Nephron progenitor cell (in vitro differentiated cells): ENCODE results near the gene KNDC1.

ENCODE experiments used
- DNase-seq: peaks from one replicate; pipeline ENCODE4 v3.0.0; 2021
- H3K27ac Mint-ChIP-seq: 2 replicates; pipeline ENCODE4 v1.8.0; 2021; ENCODE audit warnings: mild to moderate bottlenecking, moderate library complexity, mixed read lengths
- H3K27me3 Mint-ChIP-seq: 2 replicates; pipeline ENCODE4 v1.8.0; 2021; ENCODE audit warnings: mild to moderate bottlenecking, low read depth, mixed read lengths; ENCODE audit not compliant: poor library complexity
- H3K36me3 Mint-ChIP-seq: 2 replicates; pipeline ENCODE4 v1.8.0; 2021; ENCODE audit warnings: low read depth, mixed read lengths
- H3K4me1 Mint-ChIP-seq: 2 replicates; pipeline ENCODE4 v1.8.0; 2021; ENCODE audit warnings: mixed read lengths
- H3K4me3 Mint-ChIP-seq: 2 replicates; pipeline ENCODE4 v1.8.0; 2021; ENCODE audit warnings: mild to moderate bottlenecking, moderate library complexity, mixed read lengths
- H3K9me3 Mint-ChIP-seq: 2 replicates; pipeline ENCODE4 v1.8.0; 2021; ENCODE audit warnings: mild to moderate bottlenecking, moderate library complexity, mixed read lengths
- TF ChIP-seq, protein P1 (sequence below): fragments of 200-600 bp; sonication (generic); IDR thresholded peaks from 2 replicates; pipeline ENCODE4 v1.5.0; 2021; ENCODE audit warnings: antibody characterized with exemption

KNDC1 gene

DNA sequence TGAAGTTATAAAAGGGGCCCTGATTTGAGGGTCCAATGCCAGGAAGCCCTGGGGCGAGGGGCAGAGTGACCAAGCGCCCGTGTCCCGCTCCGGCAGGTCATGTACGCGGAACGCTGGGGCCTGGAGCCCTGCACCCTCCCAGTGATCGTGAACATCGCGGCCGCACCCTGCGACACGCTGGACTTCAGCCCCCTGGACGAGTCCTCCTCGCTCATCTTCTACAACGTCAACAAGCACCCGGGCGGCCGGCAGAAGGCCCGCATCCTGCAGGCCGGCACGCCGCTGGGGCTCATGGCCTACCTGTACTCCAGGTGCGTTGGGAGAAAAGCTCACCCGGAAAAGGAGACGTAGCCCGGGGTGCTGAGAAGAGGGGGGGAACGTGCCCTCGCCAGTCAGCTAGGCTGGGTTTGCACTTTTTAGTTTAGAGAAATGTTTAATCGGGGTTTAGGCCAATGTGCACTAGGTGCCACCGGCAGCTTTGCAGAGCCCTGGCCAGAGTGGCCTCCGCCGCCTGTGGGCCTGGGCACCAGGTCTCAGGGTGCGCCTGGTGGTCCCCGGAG is 47.1 kb downstream of the KNDC1 start:
- no peaks in the 10 kb centered on the region for H3K9me3 Mint-ChIP-seq
- no peaks in the 10 kb centered on the region for H3K36me3 Mint-ChIP-seq
- no peak for DNase-seq
- TF ChIP-seq, protein P1, sequence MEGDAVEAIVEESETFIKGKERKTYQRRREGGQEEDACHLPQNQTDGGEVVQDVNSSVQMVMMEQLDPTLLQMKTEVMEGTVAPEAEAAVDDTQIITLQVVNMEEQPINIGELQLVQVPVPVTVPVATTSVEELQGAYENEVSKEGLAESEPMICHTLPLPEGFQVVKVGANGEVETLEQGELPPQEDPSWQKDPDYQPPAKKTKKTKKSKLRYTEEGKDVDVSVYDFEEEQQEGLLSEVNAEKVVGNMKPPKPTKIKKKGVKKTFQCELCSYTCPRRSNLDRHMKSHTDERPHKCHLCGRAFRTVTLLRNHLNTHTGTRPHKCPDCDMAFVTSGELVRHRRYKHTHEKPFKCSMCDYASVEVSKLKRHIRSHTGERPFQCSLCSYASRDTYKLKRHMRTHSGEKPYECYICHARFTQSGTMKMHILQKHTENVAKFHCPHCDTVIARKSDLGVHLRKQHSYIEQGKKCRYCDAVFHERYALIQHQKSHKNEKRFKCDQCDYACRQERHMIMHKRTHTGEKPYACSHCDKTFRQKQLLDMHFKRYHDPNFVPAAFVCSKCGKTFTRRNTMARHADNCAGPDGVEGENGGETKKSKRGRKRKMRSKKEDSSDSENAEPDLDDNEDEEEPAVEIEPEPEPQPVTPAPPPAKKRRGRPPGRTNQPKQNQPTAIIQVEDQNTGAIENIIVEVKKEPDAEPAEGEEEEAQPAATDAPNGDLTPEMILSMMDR: no peak
- H3K4me1 Mint-ChIP-seq: peaks cover 29% of the 10 kb centered on the region
- no peak overlapping the region for H3K27ac Mint-ChIP-seq
- H3K4me3 Mint-ChIP-seq: no peak overlapping the region
- no peaks in the 10 kb centered on the region for H3K27me3 Mint-ChIP-seq

DNA sequence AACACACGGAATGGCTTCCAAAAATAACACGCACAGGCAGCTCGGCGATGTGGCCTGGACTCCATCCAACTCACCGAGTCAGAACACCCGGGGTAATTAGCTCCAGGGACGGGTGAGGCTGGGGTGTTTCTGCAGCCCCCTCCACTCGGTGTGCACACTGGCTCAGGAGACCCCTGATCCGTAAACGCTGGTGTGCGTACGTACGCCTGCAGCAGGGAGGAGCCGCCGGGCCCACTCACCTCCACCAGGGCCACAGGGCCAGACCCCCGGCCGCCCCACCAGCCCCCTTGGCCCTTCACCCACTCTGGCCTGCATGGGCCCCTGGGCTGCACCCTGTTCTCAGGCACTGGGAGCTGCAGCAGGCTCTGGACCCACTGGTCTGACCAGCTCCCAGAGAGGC is 47.6 kb downstream of the KNDC1 start:
- H3K4me3 Mint-ChIP-seq: no peak overlapping the region

DNA sequence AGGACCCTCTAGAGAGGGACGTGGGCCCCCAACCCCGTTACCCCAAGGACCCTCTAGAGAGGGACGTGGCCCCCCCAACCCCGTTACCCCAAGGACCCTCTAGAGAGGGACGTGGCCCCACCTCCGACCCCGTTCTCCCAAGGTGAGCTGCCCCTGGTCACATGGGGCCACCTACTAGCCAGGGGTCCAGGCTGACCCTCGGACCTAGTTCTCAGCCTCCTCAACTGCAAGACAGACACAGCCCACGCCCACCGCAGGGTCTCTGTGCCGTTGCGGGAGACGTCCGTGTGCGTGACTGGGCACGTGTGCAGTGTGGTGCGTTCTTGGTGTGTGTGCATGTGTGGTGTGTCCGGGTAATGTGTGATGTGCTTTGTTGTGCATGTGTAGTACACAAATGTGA is 48.4 kb downstream of the KNDC1 start:
- H3K36me3 Mint-ChIP-seq: no peaks in the 10 kb centered on the region
- H3K4me3 Mint-ChIP-seq: no peak overlapping the region
- H3K27me3 Mint-ChIP-seq: no peaks in the 10 kb centered on the region
- peaks cover 28% of the 10 kb centered on the region for H3K4me1 Mint-ChIP-seq
- no peaks in the 10 kb centered on the region for H3K9me3 Mint-ChIP-seq
- H3K27ac Mint-ChIP-seq: no peak overlapping the region
- no peak for DNase-seq
- TF ChIP-seq, protein P1: no peak

More for the DNA sequence above, 47.6 kb downstream of the KNDC1 start:
- Mint-ChIP-seq H3K27ac (no peak overlapping the region), H3K27me3 (no peaks in the 10 kb centered on the region), H3K4me1 (peaks cover 30% of the 10 kb centered on the region), H3K36me3 (no peaks in the 10 kb centered on the region), H3K9me3 (no peaks in the 10 kb centered on the region)
- no peak for DNase-seq
- TF ChIP-seq, protein P1: no peak

DNA sequence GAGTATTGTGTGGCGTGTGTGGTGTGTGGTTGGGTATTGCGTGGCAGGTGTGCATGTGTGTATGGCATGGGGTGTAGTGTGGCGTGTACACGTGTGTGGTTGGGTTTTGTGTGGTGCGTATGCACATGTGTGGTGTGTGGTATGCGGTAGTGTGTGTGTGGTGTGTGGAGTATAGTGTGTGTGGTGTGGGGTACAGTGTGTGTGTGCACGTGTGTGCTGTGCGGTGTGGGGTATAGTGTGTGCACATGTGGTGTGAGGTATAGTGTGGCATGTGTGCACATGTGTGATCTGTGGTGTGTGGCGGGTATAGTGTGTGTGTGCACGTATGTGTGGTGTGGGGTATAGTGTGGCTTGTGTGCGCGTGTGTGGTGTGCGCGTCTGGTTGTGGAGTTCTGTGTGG is 49.1 kb downstream of the KNDC1 start:
- Mint-ChIP-seq H3K27ac (no peak overlapping the region), H3K27me3 (no peaks in the 10 kb centered on the region), H3K9me3 (no peaks in the 10 kb centered on the region), H3K4me1 (peaks cover 21% of the 10 kb centered on the region), H3K36me3 (no peaks in the 10 kb centered on the region), H3K4me3 (no peak overlapping the region)
- TF ChIP-seq, protein P1: no peak
- no peak for DNase-seq

DNA sequence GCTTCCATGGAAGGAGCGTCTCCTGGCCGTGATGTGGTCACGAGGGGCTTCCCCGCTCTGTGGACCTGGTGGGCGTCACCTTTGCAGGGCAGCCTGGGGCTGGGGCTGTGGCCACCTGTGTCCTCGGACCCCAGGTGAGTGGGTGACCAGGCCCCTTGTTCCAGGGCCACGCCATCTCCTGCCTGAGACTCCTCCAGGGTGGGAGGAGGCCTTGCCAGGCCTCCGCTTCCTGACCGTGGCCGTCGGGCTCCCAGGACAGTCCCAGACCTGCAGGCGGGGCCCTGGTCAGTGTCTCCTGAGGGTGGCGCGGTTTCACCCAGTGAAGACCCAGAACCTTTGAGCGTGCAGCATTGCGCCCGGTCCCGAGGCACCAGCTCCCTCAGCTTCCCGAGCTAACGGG is 49.6 kb downstream of the KNDC1 start:
- Mint-ChIP-seq H3K4me1 (peaks cover 18% of the 10 kb centered on the region), H3K36me3 (no peaks in the 10 kb centered on the region), H3K27me3 (no peaks in the 10 kb centered on the region), H3K4me3 (no peak overlapping the region), H3K9me3 (no peaks in the 10 kb centered on the region), H3K27ac (no peak overlapping the region)
- TF ChIP-seq, protein P1: no peak
- DNase-seq: no peak

DNA sequence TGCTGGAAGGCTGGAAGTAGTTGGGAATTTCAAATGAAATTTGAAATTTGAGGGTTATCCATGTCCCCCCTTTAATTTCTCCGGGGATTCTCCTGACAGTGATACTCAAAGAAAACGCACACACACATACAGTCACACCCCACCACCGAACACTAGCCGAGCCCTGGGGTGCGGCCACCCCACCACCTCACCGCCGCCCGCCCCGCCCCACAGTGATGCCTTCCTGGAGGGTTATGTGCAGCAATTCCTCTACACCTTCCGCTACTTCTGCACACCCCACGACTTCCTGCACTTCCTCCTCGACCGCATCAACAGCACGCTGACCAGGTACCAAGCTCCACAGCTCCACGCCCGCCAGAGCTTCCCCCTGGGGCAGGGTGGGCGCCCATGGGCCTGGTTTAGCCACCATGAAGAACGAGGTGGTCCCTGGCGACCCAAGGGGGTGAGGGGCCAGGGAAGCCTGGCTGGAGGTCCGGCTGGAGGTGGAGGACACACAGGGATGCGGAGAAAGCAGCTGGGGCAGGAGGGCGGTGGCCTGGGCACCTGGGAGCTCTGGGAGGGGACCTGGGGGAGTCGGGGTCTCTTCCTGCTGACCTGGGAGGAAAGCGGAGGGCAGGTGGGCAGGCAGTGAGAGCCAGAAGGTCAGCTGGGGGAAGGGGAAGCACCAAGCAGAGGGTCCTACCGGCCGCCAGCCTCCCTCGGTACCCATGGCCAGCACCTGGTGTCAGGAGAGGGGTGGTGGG is 50.5 kb downstream of the KNDC1 start:
- TF ChIP-seq, protein P1: no peak
- no peak overlapping the region for H3K27ac Mint-ChIP-seq
- no peaks in the 10 kb centered on the region for H3K27me3 Mint-ChIP-seq
- no peak overlapping the region for H3K4me3 Mint-ChIP-seq
- H3K36me3 Mint-ChIP-seq: no peaks in the 10 kb centered on the region
- no peak for DNase-seq
- H3K4me1 Mint-ChIP-seq: peaks cover 18% of the 10 kb centered on the region
- H3K9me3 Mint-ChIP-seq: no peaks in the 10 kb centered on the region
